Activated CD8-positive, alpha-beta memory T cell treated with anti-CD3 and anti-CD28 coated beads, Interleukin-2, amount 50 U/mL, for 24 hours (primary cell): ENCODE results near the gene SORCS3.

Source experiments
- DNase-seq: peaks from one replicate; pipeline ENCODE4 v3.0.0-alpha.2; 2020; ENCODE audit errors: extremely low read depth

Gene SORCS3

GRCh38 chr10:105183536-105183935, 542.4 kb downstream of the SORCS3 start:
- DNase-seq, result no peak

DNA sequence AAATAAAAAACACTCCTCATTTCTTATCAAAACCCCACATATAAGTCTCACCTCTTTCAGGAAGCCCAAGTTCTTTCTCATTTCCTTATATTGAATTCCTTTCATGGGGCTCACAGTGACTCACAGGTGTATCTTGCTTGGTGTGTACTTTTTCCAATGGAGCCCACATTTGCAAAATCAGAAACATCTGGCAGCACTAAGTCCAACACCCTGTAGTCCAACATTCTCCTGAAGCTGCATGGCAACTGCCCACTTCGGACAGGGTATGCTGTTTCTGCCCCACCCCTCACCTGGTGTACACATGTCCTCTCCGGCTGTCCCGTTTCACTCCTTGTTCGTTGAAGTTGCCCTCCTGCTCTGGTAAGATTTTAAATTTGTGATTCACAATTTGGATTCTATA, 544.1 kb downstream of the SORCS3 start:
- DNase-seq, result no peak

DNA sequence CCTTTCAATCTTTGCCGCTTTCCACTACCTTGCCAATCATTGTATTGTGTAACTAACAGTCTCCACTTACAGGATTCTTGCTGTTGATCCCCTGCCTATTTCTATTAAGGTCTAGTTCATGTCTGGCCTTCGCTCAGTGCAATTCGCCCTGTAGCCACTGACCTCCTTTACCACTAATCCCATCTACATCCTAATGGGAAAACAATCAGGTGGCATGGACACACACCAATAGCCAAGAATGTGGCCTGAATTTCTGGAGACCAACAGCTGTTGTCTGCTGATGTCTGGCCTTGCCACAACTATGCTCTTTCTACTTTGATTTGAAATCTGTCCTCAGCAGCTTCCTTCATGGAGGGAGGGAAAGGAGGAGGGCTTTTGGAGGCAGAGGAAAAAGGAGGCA, 546.2 kb downstream of the SORCS3 start:
- DNase-seq, result no peak

DNA sequence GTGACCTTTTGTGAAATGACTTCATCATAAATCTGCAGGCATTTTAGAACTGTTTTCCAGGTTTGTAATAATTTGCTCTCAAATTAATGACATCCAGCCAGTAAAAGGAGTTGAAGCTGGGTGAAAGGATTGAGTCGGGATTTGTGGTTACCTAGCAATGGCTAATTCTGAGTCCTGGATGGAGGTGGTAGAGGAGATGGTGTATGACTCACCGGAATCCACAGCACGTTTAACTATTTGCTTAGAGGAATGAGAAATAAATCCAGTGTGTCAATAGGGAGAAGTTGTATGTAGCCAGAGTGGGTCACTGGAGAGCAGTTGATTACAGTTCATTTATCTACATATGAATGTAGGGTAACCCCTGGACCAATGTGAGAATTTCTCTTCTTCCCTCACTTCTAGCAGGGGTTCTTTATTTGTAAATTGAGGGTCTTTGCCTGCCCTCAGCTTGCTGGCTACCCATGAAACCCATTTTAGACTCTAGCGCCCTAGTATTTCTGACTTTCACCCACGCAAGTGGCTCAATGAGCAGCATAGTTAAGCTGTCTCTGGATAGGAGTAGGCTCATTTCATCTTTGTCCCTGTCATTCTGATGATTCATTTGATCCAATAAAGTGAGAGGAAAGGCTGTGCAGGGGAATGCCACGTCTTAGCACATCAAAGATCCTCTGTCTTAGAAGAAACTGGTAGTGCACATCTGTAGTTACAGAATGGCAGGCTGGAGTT, 547.8 kb downstream of the SORCS3 start:
- DNase-seq, result no peak

DNA sequence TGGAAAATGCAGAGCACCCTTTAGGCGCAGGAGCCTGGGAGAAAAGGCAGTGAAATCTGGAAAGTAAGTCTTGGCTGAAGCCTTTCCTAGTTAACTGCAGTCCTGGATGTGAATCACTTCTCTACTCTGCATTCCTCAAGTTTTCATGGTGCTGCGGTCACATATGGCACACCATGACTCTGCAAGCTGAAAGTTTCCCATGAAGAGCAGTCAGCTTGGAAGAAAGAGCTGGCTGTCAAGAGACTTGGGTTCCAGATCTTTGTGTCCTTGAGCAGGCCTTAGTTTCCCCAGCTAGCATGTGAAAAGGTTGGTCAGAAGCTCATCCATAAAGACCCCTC, 548.3 kb downstream of the SORCS3 start:
- no peak for DNase-seq

- DNase-seq, result no peak
These were observed 551.1 kb downstream of the SORCS3 start for GRCh38 chr10:105192146-105192545.

DNA sequence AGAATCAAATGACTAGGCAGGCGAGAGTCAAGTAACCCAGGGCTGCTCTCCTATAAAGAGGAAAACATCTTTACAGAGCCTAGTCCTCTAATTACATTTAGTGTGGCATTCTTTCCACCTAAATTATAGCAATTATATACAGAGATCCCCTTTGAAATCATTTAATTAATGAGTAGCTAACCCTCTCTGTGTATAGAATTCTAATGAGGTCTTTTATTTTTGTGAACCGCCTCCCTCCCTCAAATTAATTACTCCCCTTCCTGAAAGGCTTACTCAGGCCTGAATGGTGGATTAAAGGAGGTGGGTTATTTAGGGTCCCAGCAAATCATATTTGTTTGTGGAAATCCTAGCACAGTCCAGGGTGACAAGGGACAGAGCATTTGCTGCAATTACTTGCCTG, 551.8 kb downstream of the SORCS3 start:
- DNase-seq, result no peak

GRCh38 chr10:105195831-105196230, 554.7 kb downstream of the SORCS3 start:
- DNase-seq, result no peak

DNA sequence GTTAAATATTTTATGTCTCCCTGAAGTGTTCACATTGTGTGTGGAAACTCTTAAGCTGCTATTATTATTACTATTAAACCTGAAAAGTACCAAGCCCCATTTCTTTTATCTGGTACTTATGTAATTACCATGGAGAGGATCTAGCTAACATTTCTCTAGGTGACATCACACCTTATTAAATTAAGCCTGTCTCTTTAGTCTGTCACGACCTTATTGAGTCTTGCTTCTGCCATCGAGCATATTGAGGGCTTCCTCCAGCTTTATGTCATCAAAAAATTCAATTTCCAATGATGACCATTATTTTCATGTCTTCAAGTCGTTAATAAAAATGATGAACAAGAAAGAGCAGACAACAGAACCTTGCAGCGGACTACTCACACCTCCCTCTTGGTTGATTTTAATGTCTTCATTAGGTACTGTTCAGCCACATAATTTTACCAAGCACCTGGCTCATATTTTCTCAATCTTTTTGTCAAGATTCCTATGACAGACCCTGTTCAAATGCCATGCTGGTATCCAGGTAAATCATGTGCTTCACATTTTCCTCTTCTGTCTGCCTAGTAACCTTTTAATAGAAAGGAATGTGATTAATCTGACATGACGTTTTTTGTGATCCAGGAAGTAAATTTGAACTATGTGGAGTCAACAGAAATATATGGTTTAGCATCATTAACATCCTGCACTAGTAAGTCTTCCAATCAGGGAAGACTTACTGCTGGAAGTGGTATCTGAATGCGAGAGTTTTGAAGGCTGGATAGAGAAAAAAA, 556.7 kb downstream of the SORCS3 start:
- DNase-seq, result no peak

- no peak for DNase-seq
These were observed 565.5 kb downstream of the SORCS3 start for GRCh38 chr10:105206616-105207015.

DNA sequence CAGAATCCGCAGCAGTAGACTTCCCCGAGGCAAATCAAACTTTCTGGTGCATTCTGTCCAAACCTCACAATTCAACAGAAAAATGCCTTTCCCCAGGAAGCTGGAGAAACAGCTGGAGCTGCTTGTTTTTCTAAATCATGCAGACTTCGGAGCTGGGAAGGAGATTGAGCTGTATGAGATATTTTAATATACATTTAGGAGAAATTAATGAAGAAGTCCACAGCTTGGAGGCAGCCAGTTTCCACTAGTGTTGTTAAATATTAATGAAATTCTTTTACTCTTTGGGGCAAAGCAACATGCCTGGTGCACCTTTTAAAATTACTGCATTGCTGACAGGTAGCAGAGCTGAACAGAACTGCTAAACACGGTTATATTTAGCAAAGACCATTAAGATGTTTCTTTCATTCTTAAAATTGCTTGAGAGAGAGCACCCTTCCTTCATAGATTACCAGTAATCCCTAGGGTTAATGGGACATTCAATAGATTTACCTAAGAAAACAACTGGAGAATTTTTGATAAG, 566.4 kb downstream of the SORCS3 start:
- DNase-seq, result no peak

GRCh38 chr10:105210546-105210945, 569.5 kb downstream of the SORCS3 start:
- no peak for DNase-seq

DNA sequence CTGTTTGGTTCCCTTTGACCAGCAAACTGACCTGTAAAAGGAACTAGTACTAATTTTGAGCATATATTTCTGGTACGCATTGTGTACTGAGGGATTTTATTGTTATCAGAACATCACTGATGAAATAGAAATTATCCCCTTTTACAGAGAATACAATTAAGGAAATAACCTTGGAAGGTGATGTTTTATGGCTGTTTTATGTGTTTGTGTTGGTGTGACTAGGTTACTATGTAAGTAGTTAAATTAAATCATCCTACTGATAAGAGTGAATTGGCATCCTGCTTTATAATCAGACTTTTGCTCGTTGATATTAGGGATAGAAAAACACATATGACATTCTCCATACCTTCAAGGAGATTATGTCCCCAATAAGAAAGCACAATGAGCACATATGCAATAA, 596.6 kb downstream of the SORCS3 start:
- no peak for DNase-seq

GRCh38 chr10:105239311-105240219, 598.5 kb downstream of the SORCS3 start:
- DNase-seq, result no peak

DNA sequence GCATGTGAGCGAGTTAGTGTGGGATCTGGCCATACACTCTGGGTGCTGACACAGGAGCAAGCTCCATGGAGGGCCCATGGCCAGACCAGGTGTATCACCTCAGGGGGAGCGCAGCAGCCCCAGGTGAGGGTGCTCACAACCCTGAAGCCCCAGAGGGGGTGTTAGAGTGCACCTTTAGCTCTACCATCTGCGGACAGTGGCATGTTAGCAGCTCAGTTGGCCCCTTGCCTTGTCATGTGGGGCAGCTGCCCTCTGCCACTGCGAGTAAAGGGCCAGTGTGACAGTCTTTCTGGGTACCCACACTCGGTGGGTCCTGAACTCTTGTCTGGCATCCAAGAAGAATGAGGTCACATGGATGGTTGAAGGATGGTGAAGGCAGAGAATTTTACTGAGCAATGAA, 600.2 kb downstream of the SORCS3 start:
- DNase-seq, result no peak

DNA sequence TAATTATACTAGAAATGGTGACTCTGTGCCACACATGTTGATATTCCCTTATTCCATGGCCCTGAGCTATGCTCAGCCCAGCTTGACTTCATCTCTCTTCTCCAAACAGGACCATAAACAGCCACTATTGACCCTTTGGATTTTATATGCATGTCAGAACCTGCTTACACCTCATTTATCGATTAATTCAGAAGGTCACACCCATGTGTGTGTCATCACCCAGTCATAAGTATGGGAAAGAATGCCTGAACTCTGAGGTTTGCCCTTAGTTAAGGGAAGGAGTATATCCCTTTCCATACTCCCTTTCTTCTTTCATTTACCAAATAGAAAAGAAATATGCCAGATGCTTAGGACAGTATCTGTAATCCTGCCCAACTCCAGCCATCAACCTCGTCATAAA, 602.3 kb downstream of the SORCS3 start:
- DNase-seq, result no peak

GRCh38 chr10:105243825-105244224, 602.7 kb downstream of the SORCS3 start:
- no peak for DNase-seq

GRCh38 chr10:105247831-105248499, 606.9 kb downstream of the SORCS3 start:
- no peak for DNase-seq

GRCh38 chr10:105252911-105253310, 611.8 kb downstream of the SORCS3 start:
- no peak for DNase-seq

GRCh38 chr10:105253515-105254212, 612.6 kb downstream of the SORCS3 start:
- DNase-seq, result no peak

DNA sequence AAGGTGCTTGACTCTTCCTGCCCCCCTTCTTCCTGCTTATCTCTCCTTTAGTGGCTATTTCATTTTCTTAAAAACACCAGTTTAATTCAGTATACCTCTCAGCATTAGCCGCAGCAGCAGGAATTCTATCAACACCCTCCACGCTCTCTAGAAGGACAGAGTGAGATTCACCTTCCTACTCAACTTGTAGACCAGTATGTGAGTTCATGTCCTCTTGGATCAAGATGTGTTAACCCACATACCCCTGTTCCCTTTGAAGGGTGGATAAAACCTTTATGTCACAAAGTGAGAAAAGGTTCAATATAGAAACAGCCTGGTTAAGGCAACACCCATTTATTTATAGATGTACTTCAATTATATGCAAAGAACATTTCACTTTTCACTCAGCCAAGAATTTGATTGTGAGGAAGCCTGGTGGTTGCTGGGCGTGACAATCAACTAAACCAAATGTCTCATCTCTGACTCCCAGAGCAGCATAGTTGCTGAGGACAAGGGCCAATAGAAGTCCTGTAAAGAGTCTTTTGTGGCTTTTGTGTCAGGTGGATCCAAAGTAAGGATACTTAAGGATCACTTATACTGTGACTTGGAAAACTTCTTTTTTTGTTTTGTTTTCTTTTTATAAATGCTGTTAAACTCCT, 617.1 kb downstream of the SORCS3 start:
- DNase-seq, result no peak
